GM13977 (cell line): ENCODE results near the gene CACNA1D.

ENCODE experiments used
- DNase-seq: peaks from one replicate; pipeline ENCODE4 v3.0.0; 2012; ENCODE audit warnings: low spot score
- in situ Hi-C: fragments of 300-500 bp; cut with MboI; formaldehyde crosslinking; loops from one replicate; pipeline ENCODE4 v1.12.0; 2022; ENCODE audit warnings: low sequenced_read_pairs, low pct_unique_long_range_greater_than_20kb, mixed read lengths, inconsistent platforms; ENCODE audit not compliant: unreplicated experiment
- TF ChIP-seq, protein P1 (sequence below): IDR thresholded peaks from 2 replicates; pipeline ENCODE4 v1.5.1; 2012; ENCODE audit warnings: mild to moderate bottlenecking, control low read depth; ENCODE audit not compliant: insufficient read depth; ENCODE audit errors: extremely low read depth, missing control alignments

Gene CACNA1D

DNA sequence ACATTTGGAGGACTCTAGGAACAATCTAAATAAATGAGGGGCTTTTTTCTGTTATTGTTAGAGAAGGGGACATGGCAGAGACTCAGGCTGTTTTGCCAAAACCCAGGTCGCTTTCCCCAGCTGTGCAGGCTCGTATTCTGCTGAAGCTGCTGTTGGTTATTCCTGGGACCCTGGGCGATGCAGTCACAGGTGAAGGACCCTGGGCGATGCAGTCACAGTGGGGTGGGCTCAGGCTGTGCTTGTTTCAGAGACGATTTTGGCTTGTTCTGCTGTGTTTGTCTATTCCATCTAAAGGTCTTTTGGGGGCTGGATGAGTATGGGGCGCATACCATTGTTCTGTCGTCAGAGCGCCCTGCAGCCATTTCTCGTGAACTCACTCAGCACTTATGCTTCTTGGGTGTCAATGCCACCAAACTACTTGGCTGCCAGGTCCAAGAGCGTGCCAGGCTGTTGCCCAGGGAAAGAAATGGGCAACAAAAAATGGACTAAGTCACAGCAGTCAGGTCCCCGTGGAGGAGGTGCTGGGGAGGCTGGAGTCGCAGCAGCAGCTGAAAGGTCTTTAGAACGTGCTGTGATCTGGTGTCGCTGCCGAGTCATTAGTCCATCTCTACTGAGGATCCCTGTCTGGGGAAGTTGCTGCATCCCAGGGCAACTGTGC lies 200.4 kb downstream of the CACNA1D start:
- in situ Hi-C loops: no loop called here
- TF ChIP-seq, protein P1, sequence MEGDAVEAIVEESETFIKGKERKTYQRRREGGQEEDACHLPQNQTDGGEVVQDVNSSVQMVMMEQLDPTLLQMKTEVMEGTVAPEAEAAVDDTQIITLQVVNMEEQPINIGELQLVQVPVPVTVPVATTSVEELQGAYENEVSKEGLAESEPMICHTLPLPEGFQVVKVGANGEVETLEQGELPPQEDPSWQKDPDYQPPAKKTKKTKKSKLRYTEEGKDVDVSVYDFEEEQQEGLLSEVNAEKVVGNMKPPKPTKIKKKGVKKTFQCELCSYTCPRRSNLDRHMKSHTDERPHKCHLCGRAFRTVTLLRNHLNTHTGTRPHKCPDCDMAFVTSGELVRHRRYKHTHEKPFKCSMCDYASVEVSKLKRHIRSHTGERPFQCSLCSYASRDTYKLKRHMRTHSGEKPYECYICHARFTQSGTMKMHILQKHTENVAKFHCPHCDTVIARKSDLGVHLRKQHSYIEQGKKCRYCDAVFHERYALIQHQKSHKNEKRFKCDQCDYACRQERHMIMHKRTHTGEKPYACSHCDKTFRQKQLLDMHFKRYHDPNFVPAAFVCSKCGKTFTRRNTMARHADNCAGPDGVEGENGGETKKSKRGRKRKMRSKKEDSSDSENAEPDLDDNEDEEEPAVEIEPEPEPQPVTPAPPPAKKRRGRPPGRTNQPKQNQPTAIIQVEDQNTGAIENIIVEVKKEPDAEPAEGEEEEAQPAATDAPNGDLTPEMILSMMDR: no peak
- no peak for DNase-seq

DNA sequence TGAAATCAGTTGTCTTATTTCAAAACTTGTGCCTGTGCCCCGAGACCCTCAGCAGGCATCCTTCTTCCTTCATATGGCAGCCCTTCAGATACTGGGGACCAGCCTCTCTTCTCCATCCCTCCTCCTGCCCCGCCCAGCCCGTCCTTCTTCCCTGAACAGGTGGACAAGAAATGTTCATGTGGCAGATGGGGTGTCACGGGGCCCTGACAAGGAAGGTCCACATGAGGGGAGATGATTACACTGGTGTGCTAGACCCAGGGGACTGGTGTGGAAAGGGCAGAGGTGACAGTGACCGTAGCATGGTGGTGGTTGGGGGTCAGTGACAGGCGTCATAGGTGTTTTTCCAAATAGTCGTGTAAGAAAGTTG lies 200.9 kb downstream of the CACNA1D start:
- TF ChIP-seq, protein P1: no peak
- DNase-seq: no peak
- in situ Hi-C loops: no loop called here

DNA sequence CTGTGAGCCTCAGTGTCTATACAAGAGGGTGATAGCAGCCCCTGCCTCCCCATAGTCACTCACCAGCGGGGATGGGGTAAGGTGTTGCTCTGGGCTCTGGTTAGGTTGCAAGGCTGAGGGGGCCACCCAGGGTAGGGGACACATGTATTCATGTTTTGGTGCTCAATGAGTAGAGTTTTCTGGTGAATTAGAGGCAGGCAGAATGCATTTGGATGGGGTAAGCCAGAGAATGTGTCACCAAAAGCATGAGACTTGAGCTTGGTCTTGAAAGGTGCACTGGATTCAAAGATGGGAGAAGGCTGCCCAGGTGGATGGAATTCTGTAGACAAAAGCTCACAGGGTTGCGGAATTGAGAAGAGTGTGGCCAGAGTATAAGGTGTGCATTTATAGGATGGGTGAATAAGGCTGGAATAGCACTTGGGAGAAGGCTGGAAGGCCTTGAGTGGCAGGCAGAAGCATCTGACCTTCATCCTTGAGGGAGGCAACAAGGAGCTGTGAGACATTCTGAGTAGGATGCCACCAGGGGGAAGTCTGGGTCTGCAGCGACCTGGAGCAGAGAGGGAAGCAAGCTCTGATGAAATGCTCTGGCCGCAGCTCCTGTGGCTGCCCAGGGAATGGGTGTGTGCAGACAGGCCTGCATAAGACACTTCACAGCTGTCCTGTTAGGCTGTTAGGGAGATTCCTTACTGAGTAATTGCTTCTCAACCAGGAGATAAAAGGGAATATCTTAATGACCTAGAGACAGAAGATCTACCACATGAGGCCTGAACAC lies 202.2 kb downstream of the CACNA1D start:
- in situ Hi-C loops: no loop called here
- no peak for DNase-seq
- TF ChIP-seq, protein P1: no peak

DNA sequence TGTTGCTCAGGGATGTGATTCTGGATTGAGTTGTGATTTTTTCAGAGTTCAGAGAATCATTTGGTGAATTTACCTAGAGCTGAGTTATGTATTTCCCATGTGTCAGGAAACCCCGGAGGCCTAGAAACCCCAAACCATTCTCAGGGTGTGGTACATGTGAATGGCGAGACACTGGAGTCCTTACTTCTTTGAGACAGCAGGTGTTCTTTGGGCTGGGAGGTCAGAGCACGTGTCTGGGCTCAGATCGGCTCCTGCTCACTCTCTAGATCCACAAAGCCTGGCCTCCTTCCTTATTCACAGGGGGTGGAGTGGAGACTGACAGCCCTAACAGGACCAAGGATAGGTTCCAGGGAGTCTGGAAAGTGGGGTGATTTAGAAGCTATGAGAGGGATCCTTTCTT lies 206.0 kb downstream of the CACNA1D start:
- TF ChIP-seq, protein P1: no peak
- in situ Hi-C loops: loop anchor here (25.0 kb wide), 1 partner anchor 313 kb away; no protein-coding TSS in a partner anchor
- no peak for DNase-seq

DNA sequence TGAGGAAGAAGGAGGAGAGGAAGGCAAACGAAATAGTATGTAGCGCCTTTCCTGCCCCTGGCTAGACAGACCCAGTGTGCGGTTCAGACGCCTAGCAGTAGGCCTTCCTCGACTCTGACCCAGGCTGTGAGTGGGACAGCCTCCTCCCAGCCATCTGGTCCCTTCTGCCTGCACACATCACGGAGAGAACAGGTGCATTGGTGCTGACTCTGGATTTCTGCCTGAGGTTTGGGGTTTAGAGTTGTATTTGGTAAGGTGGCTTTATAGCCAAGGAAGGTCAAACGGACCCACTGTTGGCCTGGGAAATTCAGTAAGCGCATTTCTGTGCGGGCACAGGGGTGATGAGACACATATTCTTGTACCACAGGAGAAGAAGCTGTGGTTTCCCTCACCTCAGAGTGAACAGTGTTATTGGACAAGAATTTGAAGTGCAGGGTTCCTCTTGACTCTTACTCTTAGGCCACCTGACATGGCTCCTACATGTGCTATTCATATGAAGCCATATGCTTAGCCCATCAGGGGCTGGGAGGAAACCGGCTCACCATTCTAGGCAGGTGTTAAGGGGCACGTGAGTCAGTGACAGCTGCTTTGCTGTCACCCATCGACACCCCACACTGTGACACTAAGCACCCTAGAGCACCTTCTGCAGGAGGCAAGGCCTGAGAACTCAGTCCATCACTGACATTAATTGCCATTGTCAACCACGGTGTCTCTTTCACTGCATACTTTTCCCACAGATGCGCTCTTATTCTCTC lies 208.5 kb downstream of the CACNA1D start:
- DNase-seq: no peak
- in situ Hi-C loops: loop anchor here (25.0 kb wide), 1 partner anchor 316 kb away; no protein-coding TSS in a partner anchor
- TF ChIP-seq, protein P1: no peak

DNA sequence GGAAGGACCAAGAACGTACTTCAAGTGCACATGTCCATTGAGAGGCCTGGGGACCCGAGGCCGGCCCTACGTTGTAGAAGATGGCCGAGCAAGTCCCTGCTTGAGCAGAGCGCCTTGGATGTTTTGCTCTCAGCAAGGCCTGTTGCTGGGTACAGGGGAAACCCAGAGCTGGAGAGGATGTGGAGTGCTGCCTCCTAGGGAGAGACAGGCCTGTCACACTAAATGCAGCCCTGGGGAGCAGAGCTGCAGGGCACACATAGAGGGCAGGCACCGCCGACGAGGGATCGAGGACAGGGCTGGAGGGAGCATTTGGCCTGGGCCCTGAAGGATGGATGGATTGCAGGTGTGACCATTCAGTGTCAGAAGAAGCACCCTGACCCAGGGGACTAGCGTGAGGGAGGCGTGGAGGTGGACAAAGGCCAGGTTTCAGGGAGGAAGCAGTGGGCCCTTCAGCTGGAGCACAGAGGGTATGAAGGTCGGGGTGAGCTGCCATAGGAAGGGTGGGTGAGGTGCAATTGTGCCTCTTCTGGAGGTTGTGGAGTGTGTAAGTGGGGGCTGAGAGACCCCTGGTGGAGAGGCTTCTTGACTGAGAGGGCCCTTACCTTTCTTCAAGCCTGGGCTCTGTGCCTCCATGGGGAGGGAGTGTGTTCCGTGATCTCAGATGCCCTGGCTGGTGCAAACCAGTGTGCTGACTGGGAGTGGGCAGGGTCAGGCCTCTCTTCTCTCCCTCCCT lies 209.4 kb downstream of the CACNA1D start:
- in situ Hi-C loops: loop anchor here (25.0 kb wide), 1 partner anchor 316 kb away; no protein-coding TSS in a partner anchor
- no peak for DNase-seq
- TF ChIP-seq, protein P1: no peak
